GM23338 (cell line): Measurements from ENCODE around the gene PUS7. TPM values are rescaled to one million over a fixed set of nuclear protein-coding genes. Genes with fewer than 3 reads are reported as not detected.

Experiments
- ATAC-seq: fragments of 200-7000 bp; cut with Tn5 transposase; 3 replicates; pipeline ENCODE4 v1.9.1; 2020
- DNase-seq: peaks from one replicate; pipeline ENCODE4 v3.0.0-alpha.2; 2015; ENCODE audit warnings: low spot score
- H2AFZ ChIP-seq: fragments of 200-600 bp; sonication (generic); 2 replicates; pipeline ENCODE4 v1.8.0; 2016; ENCODE audit warnings: antibody characterized with exemption, mild to moderate bottlenecking, moderate library complexity
- H3F3A ChIP-seq: fragments of 200-600 bp; sonication (generic); replicated peaks from 2 replicates; pipeline ENCODE4 v1.8.0; 2017; ENCODE audit warnings: antibody characterized with exemption, mixed run types, low read depth
- H3K27ac ChIP-seq: fragments of 200-600 bp; sonication (generic); 2 replicates; pipeline ENCODE4 v1.6.1; 2016; ENCODE audit warnings: low read depth
- H3K27me3 ChIP-seq: fragments of 200-600 bp; sonication (generic); 2 replicates; pipeline ENCODE4 v1.8.0; 2016; ENCODE audit warnings: mild to moderate bottlenecking, mixed run types, moderate library complexity; ENCODE audit not compliant: insufficient read depth
- H3K36me3 ChIP-seq: fragments of 200-600 bp; sonication (generic); 2 replicates; pipeline ENCODE4 v1.8.0; 2016; ENCODE audit warnings: mild to moderate bottlenecking; ENCODE audit not compliant: insufficient read depth
- H3K4me1 ChIP-seq: fragments of 200-600 bp; sonication (generic); 2 replicates; pipeline ENCODE4 v1.8.0; 2016; ENCODE audit warnings: mild to moderate bottlenecking, moderate library complexity; ENCODE audit not compliant: insufficient read depth
- H3K4me2 ChIP-seq: fragments of 200-600 bp; sonication (generic); 2 replicates; pipeline ENCODE4 v1.7.1; 2017; ENCODE audit warnings: mixed run types
- H3K4me3 ChIP-seq: fragments of 200-600 bp; sonication (generic); 2 replicates; pipeline ENCODE4 v1.6.1; 2016; ENCODE audit warnings: mixed run types
- H3K79me2 ChIP-seq: fragments of 200-600 bp; sonication (generic); replicated peaks from 2 replicates; pipeline ENCODE4 v1.8.0; 2017; ENCODE audit warnings: mild to moderate bottlenecking; ENCODE audit not compliant: insufficient read depth
- H3K9me2 ChIP-seq: fragments of 200-600 bp; sonication (generic); 2 replicates; pipeline ENCODE4 v1.8.0; 2017; ENCODE audit not compliant: insufficient read depth
- H4K20me1 ChIP-seq: fragments of 200-600 bp; sonication (generic); replicated peaks from 2 replicates; pipeline ENCODE4 v1.8.0; 2017; ENCODE audit warnings: mild to moderate bottlenecking; ENCODE audit not compliant: insufficient read depth
- H3K27ac Mint-ChIP-seq: 2 replicates; pipeline ENCODE4 v1.8.0; 2020; ENCODE audit warnings: inconsistent platforms, mild to moderate bottlenecking, moderate library complexity, mixed read lengths
- H3K27me3 Mint-ChIP-seq: 3 replicates; pipeline ENCODE4 v1.8.0; 2022; ENCODE audit warnings: low read depth, mild to moderate bottlenecking, moderate library complexity, mixed read lengths, inconsistent platforms; ENCODE audit not compliant: insufficient read depth, poor library complexity
- H3K36me3 Mint-ChIP-seq: 3 replicates; pipeline ENCODE4 v1.8.0; 2021; ENCODE audit warnings: low read depth, mild to moderate bottlenecking, inconsistent platforms, moderate library complexity, mixed read lengths
- H3K4me1 Mint-ChIP-seq: 3 replicates; pipeline ENCODE4 v1.8.0; 2020; ENCODE audit warnings: mild to moderate bottlenecking, inconsistent platforms, mixed read lengths
- H3K4me3 Mint-ChIP-seq: 3 replicates; pipeline ENCODE4 v1.8.0; 2021; ENCODE audit warnings: moderate library complexity, mild to moderate bottlenecking, inconsistent platforms, mixed read lengths
- H3K9me3 Mint-ChIP-seq: 3 replicates; pipeline ENCODE4 v1.8.0; 2020; ENCODE audit warnings: moderate library complexity, mild to moderate bottlenecking, inconsistent platforms, mixed read lengths
- CREB1 ChIP-seq: fragments of 250-450 bp; sonication (Bioruptor Pico); IDR thresholded peaks from 2 replicates; pipeline ENCODE4 v1.5.0; 2020; ENCODE audit warnings: low read depth, mild to moderate bottlenecking, moderate library complexity
- EZH2phosphoT487 ChIP-seq: fragments of 200-600 bp; sonication (generic); IDR thresholded peaks from one replicate; pipeline ENCODE4 v1.8.1; 2018; ENCODE audit warnings: antibody characterized with exemption; ENCODE audit not compliant: unreplicated experiment
- NANOG ChIP-seq: IDR thresholded peaks from 2 replicates; pipeline ENCODE4 v1.6.1; 2016; ENCODE audit warnings: antibody characterized with exemption, borderline replicate concordance
- ZNF114 ChIP-seq: fragments of 250-450 bp; sonication (Bioruptor Pico); IDR thresholded peaks from 2 replicates; pipeline ENCODE4 v1.5.0; 2020; ENCODE audit warnings: mild to moderate bottlenecking, moderate library complexity
- ZNF331 ChIP-seq: fragments of 250-450 bp; sonication (Bioruptor Pico); IDR thresholded peaks from 2 replicates; pipeline ENCODE4 v1.5.0; 2020; ENCODE audit warnings: low read depth, mild to moderate bottlenecking, moderate library complexity
- polyA plus RNA-seq: library from polyadenylated mRNA; unstranded; fragments of >200 nt; fragmentation: Nextera tagmentation; extraction: Ambion mirVana; gene quantifications from 2 replicates; pipeline ENCODE4 v1.2.1, GENCODE V29; 2016
- total RNA-seq: library from RNA; depleted of rRNA; stranded (reverse); fragments of >200 nt; shearing (Covaris generic); gene quantifications from 2 replicates; pipeline ENCODE4 v1.2.3, GENCODE V29; 2014
- TF ChIP-seq, protein P1 (sequence below): fragments of 250-450 bp; sonication (Bioruptor Pico); IDR thresholded peaks from 2 replicates; pipeline ENCODE4 v1.5.0; 2020; ENCODE audit warnings: mild to moderate bottlenecking, moderate library complexity
- TF ChIP-seq, protein P2 (sequence below): IDR thresholded peaks from 2 replicates; pipeline ENCODE4 v1.6.1; 2016; ENCODE audit warnings: antibody characterized with exemption
- TF ChIP-seq, protein P3 (sequence below), 2 experiments: fragments of 200-600 bp in 1 of 2; sonication (generic) in 1 of 2; conservative IDR thresholded peaks; 2 replicates each; pipeline versions ENCODE4 v1.5.1 to v1.6.1; 2016 to 2017; ENCODE audit warnings: antibody characterized with exemption in 2 of 2, low read depth in 2 of 2, mild to moderate bottlenecking in 2 of 2, moderate library complexity in 1 of 2

The PUS7 gene
- total and polyA plus RNA-seq, 2 experiments from 2014 or later, result 34.8 to 62.2 TPM

DNA sequence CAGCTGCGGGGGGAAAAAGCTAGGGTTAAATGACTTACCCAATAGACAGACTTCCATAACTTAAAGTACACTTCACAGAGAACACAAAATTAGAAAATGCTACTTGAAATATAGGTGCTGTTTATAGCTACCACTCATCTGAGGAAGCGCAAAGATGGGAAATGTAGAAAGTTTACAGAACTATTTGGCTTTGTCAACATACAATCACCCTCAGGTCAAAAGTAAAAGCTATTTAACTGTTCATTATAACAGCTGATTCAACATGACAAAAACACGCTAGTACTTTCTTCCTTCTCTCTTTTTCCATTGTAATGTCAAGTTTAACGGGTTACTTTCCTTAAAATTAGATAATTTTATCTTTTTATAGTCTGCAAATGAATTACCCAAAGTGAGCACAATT is 51.2 kb downstream of the PUS7 start (continued):
- TF ChIP-seq, protein P1, sequence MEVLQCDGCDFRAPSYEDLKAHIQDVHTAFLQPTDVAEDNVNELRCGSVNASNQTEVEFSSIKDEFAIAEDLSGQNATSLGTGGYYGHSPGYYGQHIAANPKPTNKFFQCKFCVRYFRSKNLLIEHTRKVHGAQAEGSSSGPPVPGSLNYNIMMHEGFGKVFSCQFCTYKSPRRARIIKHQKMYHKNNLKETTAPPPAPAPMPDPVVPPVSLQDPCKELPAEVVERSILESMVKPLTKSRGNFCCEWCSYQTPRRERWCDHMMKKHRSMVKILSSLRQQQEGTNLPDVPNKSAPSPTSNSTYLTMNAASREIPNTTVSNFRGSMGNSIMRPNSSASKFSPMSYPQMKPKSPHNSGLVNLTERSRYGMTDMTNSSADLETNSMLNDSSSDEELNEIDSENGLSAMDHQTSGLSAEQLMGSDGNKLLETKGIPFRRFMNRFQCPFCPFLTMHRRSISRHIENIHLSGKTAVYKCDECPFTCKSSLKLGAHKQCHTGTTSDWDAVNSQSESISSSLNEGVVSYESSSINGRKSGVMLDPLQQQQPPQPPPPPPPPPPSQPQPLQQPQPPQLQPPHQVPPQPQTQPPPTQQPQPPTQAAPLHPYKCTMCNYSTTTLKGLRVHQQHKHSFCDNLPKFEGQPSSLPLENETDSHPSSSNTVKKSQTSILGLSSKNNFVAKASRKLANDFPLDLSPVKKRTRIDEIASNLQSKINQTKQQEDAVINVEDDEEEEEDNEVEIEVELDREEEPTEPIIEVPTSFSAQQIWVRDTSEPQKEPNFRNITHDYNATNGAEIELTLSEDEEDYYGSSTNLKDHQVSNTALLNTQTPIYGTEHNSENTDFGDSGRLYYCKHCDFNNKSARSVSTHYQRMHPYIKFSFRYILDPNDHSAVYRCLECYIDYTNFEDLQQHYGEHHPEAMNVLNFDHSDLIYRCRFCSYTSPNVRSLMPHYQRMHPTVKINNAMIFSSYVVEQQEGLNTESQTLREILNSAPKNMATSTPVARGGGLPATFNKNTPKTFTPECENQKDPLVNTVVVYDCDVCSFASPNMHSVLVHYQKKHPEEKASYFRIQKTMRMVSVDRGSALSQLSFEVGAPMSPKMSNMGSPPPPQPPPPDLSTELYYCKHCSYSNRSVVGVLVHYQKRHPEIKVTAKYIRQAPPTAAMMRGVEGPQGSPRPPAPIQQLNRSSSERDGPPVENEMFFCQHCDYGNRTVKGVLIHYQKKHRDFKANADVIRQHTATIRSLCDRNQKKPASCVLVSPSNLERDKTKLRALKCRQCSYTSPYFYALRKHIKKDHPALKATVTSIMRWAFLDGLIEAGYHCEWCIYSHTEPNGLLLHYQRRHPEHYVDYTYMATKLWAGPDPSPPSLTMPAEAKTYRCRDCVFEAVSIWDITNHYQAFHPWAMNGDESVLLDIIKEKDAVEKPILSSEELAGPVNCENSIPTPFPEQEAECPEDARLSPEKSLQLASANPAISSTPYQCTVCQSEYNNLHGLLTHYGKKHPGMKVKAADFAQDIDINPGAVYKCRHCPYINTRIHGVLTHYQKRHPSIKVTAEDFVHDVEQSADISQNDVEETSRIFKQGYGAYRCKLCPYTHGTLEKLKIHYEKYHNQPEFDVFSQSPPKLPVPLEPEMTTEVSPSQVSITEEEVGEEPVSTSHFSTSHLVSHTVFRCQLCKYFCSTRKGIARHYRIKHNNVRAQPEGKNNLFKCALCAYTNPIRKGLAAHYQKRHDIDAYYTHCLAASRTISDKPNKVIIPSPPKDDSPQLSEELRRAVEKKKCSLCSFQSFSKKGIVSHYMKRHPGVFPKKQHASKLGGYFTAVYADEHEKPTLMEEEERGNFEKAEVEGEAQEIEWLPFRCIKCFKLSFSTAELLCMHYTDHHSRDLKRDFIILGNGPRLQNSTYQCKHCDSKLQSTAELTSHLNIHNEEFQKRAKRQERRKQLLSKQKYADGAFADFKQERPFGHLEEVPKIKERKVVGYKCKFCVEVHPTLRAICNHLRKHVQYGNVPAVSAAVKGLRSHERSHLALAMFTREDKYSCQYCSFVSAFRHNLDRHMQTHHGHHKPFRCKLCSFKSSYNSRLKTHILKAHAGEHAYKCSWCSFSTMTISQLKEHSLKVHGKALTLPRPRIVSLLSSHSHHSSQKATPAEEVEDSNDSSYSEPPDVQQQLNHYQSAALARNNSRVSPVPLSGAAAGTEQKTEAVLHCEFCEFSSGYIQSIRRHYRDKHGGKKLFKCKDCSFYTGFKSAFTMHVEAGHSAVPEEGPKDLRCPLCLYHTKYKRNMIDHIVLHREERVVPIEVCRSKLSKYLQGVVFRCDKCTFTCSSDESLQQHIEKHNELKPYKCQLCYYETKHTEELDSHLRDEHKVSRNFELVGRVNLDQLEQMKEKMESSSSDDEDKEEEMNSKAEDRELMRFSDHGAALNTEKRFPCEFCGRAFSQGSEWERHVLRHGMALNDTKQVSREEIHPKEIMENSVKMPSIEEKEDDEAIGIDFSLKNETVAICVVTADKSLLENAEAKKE, result no peak
- TF ChIP-seq ZNF331 (no peak), EZH2phosphoT487 (no peak), ZNF114 (no peak)
- TF ChIP-seq, protein P2, sequence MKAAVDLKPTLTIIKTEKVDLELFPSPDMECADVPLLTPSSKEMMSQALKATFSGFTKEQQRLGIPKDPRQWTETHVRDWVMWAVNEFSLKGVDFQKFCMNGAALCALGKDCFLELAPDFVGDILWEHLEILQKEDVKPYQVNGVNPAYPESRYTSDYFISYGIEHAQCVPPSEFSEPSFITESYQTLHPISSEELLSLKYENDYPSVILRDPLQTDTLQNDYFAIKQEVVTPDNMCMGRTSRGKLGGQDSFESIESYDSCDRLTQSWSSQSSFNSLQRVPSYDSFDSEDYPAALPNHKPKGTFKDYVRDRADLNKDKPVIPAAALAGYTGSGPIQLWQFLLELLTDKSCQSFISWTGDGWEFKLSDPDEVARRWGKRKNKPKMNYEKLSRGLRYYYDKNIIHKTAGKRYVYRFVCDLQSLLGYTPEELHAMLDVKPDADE, result no peak
- TF ChIP-seq, protein P3, sequence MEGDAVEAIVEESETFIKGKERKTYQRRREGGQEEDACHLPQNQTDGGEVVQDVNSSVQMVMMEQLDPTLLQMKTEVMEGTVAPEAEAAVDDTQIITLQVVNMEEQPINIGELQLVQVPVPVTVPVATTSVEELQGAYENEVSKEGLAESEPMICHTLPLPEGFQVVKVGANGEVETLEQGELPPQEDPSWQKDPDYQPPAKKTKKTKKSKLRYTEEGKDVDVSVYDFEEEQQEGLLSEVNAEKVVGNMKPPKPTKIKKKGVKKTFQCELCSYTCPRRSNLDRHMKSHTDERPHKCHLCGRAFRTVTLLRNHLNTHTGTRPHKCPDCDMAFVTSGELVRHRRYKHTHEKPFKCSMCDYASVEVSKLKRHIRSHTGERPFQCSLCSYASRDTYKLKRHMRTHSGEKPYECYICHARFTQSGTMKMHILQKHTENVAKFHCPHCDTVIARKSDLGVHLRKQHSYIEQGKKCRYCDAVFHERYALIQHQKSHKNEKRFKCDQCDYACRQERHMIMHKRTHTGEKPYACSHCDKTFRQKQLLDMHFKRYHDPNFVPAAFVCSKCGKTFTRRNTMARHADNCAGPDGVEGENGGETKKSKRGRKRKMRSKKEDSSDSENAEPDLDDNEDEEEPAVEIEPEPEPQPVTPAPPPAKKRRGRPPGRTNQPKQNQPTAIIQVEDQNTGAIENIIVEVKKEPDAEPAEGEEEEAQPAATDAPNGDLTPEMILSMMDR (conservative IDR thresholded peaks at IDR 0.05; ENCODE audit: low read depth in 2 of 2), result no peak

DNA sequence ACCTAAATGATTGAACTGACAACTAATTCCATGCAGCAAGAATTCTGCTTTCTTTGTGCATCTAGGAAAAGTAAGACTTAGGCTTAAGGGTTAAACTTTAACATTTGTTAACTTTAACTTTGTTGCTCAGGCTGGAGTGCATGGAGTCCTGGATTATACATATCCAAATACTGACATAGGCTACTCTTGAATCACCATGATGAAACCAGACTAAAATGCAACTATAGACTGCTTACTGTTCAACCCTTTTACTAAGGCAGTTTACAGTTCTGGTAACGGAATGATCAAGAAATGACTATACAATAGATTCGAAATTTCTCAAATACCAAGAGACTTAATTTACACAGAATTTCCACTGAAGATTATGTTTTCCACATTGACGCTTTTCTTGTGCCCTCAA is 52.0 kb downstream of the PUS7 start:
- H3K36me3 Mint-ChIP-seq, result peaks cover 33% of the 10 kb centered on the region; the same call in 2 of the 3 replicates
- H3K27ac Mint-ChIP-seq, result no peak overlapping the region
- H3K27me3 ChIP-seq, result no peaks in the 10 kb centered on the region
- no peak for TF ChIP-seq CREB1
- TF ChIP-seq, protein P2, result no peak
- TF ChIP-seq ZNF331, result no peak
- no peak for TF ChIP-seq ZNF114
- TF ChIP-seq, protein P3 (conservative IDR thresholded peaks at IDR 0.05; ENCODE audit: low read depth in 2 of 2), result no peak
- TF ChIP-seq NANOG, result no peak

More for the DNA sequence above, 52.0 kb downstream of the PUS7 start:
- no peak overlapping the region for H3K4me3 Mint-ChIP-seq
- H3K4me1 Mint-ChIP-seq, result no peaks in the 10 kb centered on the region
- H3F3A ChIP-seq, result peaks cover 2% of the 10 kb centered on the region; the same call in 1 of the 2 replicates
- no peak overlapping the region for H3K4me2 ChIP-seq
- no peaks in the 10 kb centered on the region for H3K4me1 ChIP-seq
- 0 out of 2 replicates have a peak overlapping the region, but pooled peaks have one; percentile 10 for H3K27ac ChIP-seq
- ATAC-seq, result no peak
- H3K4me3 ChIP-seq, result no peak overlapping the region
- H3K36me3 ChIP-seq, result peaks cover 8% of the 10 kb centered on the region; the same call in 1 of the 2 replicates
- DNase-seq, result no peak
- no peaks in the 10 kb centered on the region for H3K9me2 ChIP-seq
- 0 out of 2 replicates have a peak, but pooled peaks cover 3% of the 10 kb centered on the region for H4K20me1 ChIP-seq
- no peaks in the 10 kb centered on the region for H3K9me3 Mint-ChIP-seq
- no peaks in the 10 kb centered on the region for H3K79me2 ChIP-seq
- no peak overlapping the region for H2AFZ ChIP-seq
- H3K27me3 Mint-ChIP-seq, result no peaks in the 10 kb centered on the region
